Measurements from ENCODE around the gene ANKS1A. TPM values are rescaled to one million over a fixed set of nuclear protein-coding genes. Genes with fewer than 3 reads are reported as not detected.

Gene ANKS1A
- total and polyA plus RNA-seq, 7 donors = 3.9 to 12.4 (median 6.1) TPM

DNA sequence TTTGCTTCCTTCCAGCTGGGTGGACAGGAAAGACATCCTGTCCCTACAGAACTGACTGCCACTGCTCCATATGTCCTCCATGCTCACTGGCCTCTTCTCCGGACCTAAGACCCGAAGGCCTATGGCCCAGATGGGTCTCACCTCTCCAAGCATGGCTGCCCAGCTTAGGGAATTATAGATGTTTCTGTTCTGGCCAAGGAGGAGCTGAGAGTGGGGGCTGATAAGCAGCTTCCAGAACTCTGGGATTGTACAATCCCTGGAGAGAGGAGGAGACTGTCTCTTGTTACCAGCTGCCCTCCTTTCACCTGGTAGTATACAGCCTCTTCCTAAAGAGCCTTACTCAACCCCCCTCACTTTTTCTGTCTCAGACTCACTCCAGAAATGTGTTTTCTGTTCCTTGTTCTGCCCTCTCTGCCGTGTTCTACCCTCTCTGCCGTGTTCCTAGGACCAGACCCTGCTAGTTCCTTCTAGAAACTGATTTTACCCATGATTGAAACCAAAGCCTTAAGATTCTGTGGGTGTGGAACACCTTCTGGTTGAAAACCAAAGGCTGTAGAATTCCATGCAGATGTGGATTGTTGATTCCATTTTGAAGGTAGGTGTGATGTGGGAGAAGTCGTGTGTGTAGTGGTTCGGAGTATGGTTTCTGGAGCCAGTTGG, 28.7 kb downstream of the ANKS1A start:
- TF ChIP-seq, protein P1, sequence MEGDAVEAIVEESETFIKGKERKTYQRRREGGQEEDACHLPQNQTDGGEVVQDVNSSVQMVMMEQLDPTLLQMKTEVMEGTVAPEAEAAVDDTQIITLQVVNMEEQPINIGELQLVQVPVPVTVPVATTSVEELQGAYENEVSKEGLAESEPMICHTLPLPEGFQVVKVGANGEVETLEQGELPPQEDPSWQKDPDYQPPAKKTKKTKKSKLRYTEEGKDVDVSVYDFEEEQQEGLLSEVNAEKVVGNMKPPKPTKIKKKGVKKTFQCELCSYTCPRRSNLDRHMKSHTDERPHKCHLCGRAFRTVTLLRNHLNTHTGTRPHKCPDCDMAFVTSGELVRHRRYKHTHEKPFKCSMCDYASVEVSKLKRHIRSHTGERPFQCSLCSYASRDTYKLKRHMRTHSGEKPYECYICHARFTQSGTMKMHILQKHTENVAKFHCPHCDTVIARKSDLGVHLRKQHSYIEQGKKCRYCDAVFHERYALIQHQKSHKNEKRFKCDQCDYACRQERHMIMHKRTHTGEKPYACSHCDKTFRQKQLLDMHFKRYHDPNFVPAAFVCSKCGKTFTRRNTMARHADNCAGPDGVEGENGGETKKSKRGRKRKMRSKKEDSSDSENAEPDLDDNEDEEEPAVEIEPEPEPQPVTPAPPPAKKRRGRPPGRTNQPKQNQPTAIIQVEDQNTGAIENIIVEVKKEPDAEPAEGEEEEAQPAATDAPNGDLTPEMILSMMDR (IDR thresholded peaks at IDR 0.05) = no peak
- no peak for ATAC-seq
- WGBS, 3 donors = 85 to 90% (median 89%) methylated on average over 6 of the region's 6 CpGs
- peaks cover 8% of the 10 kb centered on the region for H3K4me1 ChIP-seq
- H3K27me3 ChIP-seq (ENCODE audit: insufficient read depth in 3 of 3, low read length in 2 of 3) = no peaks in the 10 kb centered on the region
- no peak overlapping the region for H3K4me3 ChIP-seq
- no peak for DNase-seq
- peak overlapping the region; percentile 4 for H3K27ac ChIP-seq
- intact Hi-C loops (cut with DNase I) = no loop called here
- no peaks in the 10 kb centered on the region for H3K9me3 ChIP-seq
- H3K36me3 ChIP-seq (ENCODE audit: insufficient read depth in 1 of 2, low read depth in 1 of 2) = peaks cover 0 to 2% of the 10 kb centered on the region in 2 donors

DNA sequence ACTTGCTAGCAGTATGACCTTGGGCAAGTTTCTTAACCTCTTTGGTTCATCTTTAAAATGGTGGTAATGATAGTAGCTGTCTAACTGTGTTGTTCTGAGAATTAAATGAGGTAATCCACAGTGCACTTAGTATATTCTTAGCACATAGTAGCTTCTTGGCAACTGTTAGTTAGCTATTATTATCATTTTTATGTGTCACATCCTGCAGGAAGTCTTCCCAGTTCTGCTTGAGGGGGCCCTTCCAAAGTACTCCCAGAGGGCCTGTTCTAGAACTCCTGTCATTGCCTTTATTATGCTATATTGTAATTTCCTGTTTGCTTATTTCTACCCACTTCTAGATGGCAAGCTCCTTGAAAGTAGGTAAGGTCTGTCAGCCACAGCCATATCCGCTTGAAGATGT, 30.6 kb downstream of the ANKS1A start:
- peak in 3 of 4 donors; percentile 58 to 65 (median 59) for ATAC-seq
- Histone ChIP-seq H3K27me3 (ENCODE audit: insufficient read depth in 3 of 3, low read length in 2 of 3) (no peaks in the 10 kb centered on the region), H3K9me3 (no peaks in the 10 kb centered on the region), H3K27ac (no peak overlapping the region), H3K36me3 (ENCODE audit: insufficient read depth in 1 of 2, low read depth in 1 of 2) (peaks cover 0 to 2% of the 10 kb centered on the region in 2 donors), H3K4me3 (no peak overlapping the region), H3K4me1 (peaks cover 8% of the 10 kb centered on the region)
- 84 to 93% (median 88%) methylated on average over 1 of the region's 1 CpG for WGBS, 3 donors
- no peak for DNase-seq
- intact Hi-C loops (cut with DNase I) = loop anchor here in 1 of 2 donors (5.0 kb wide), 1 partner anchor 43 kb away; no protein-coding TSS in a partner anchor
- TF ChIP-seq, protein P1 (IDR thresholded peaks at IDR 0.05) = no peak

DNA sequence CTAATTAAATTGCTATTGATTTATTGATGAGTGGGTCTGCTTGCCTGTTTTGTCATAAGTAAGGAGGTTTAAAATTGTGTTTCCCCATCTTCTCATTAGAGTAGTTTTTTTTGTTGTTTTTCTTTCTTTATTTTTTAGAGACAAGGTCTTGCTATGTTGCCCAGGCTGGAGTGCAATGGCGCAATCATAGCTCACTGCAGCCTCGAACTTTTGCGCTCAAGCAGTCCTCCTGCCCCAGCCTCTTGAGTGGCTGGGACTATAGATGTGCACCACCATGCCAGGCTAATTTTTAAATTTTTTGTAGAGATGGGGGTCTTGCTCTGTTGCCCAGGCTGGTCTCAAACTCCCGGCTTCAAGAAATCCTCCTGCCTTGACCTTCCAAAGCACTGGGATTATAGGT, 31.0 kb downstream of the ANKS1A start:
- Histone ChIP-seq H3K27me3 (ENCODE audit: insufficient read depth in 3 of 3, low read length in 2 of 3) (no peaks in the 10 kb centered on the region), H3K9me3 (no peaks in the 10 kb centered on the region), H3K4me3 (no peak overlapping the region), H3K36me3 (ENCODE audit: insufficient read depth in 1 of 2, low read depth in 1 of 2) (peaks cover 0 to 2% of the 10 kb centered on the region in 2 donors), H3K27ac (no peak overlapping the region), H3K4me1 (peaks cover 8% of the 10 kb centered on the region)
- TF ChIP-seq, protein P1 (IDR thresholded peaks at IDR 0.05) = no peak
- WGBS, 3 donors = 90 to 98% (median 97%) methylated on average over 4 of the region's 4 CpGs
- DNase-seq (no peak), ATAC-seq (no peak)
- intact Hi-C loops (cut with DNase I) = loop anchor here in 1 of 2 donors (5.0 kb wide), 1 partner anchor 42 kb away; no protein-coding TSS in a partner anchor

DNA sequence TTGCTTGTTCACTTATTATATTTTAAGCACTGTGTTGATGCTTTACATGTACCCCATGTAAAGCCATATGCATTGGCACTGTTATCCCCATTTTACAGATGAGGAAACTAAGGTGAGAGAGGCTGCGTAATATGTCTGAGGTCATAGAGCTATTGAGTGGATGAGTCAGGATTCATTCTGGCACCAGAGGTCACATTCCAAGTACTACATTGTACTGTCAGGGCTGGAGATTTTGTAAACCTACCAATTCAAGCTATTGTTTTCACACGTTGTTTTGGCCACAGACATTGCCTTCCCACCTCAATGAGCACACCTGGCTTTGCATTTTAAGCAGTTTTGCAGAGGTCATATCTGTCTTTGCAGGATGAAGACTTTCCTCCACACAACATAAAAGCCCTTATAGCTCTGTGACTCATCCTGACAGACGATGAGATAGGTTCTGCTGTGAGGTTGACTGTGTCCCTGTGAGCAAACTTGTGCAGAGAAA, 33.2 kb downstream of the ANKS1A start:
- Histone ChIP-seq H3K4me1 (peaks cover 8% of the 10 kb centered on the region), H3K9me3 (no peaks in the 10 kb centered on the region), H3K4me3 (no peak overlapping the region), H3K27ac (no peak overlapping the region), H3K36me3 (ENCODE audit: insufficient read depth in 1 of 2, low read depth in 1 of 2) (peaks cover 0 to 2% of the 10 kb centered on the region in 2 donors), H3K27me3 (ENCODE audit: insufficient read depth in 3 of 3, low read length in 2 of 3) (no peaks in the 10 kb centered on the region)
- TF ChIP-seq, protein P1 (IDR thresholded peaks at IDR 0.05) = no peak
- no peak for ATAC-seq
- DNase-seq = no peak
- WGBS, 3 donors = 70 to 79% (median 74%) methylated on average over 3 of the region's 3 CpGs
- intact Hi-C loops (cut with DNase I) = loop anchor here in 1 of 2 donors (5.0 kb wide), 1 partner anchor 40 kb away; no protein-coding TSS in a partner anchor
